ENCODE measurements around the gene SSBP2.

DNA sequence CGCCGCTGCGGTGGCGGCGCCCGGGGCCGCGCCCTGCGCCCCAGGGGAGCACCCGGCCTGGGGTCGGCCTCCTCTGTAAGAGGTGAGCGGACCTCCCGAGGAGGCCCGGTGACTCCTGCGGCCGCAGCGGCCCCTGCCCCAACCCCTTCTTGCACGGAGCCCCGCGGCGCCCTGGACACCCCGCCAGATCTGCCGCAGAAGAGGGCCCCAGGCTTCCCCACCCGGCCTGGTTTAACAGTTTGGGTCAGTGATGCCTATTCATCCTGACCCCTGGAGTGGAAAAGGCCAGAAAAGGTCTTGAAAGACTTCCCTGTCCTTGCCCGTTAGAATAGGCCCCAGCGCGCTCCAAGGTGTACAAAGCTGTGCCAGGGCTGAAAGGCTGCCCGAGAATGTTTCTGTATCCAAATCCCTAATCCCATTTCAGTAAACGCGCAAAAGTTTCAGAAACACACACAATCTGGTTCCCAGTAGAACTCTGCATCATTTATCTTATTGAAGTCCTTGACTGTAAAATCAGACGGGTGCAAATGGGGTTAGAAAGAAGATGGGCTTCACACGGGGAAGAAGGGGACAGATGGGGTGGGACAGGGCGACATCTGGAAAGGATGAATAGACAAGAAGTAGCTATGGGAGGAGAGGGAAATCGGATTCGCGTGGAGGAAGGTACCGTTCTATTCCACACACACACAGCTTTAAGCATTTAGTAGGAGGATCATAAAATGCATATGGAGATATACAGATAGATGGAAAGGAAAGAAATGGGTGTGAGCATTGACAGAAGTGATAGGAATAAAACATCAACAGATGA is 1.1 kb upstream of the SSBP2 start:
- TF ChIP-seq, protein P1, sequence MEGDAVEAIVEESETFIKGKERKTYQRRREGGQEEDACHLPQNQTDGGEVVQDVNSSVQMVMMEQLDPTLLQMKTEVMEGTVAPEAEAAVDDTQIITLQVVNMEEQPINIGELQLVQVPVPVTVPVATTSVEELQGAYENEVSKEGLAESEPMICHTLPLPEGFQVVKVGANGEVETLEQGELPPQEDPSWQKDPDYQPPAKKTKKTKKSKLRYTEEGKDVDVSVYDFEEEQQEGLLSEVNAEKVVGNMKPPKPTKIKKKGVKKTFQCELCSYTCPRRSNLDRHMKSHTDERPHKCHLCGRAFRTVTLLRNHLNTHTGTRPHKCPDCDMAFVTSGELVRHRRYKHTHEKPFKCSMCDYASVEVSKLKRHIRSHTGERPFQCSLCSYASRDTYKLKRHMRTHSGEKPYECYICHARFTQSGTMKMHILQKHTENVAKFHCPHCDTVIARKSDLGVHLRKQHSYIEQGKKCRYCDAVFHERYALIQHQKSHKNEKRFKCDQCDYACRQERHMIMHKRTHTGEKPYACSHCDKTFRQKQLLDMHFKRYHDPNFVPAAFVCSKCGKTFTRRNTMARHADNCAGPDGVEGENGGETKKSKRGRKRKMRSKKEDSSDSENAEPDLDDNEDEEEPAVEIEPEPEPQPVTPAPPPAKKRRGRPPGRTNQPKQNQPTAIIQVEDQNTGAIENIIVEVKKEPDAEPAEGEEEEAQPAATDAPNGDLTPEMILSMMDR (IDR thresholded peaks at IDR 0.05): no peak
- TF ChIP-seq POLR2A (IDR thresholded peaks at IDR 0.05): no peak
- no peak for TF ChIP-seq POLR2AphosphoS5 (IDR thresholded peaks at IDR 0.05)
- no peak for TF ChIP-seq EP300 (IDR thresholded peaks at IDR 0.05)
